Esophagus (tissue), 2 donors: Measurements from ENCODE around the gene LONP1. TPM values are rescaled to one million over a fixed set of nuclear protein-coding genes. Genes with fewer than 3 reads are reported as not detected.
"Not testable (repeated sequence)": the region's sequence is repeated elsewhere in the genome, so short reads cannot be mapped to it uniquely, and the experiment has no call there.

Source experiments
- H3K27ac ChIP-seq, 2 donors: one replicate each; pipeline ENCODE4 v1.5.1; 2013; ENCODE audit warnings: low read depth in 2 of 2, mild to moderate bottlenecking in 2 of 2, inconsistent platforms in 1 of 2, low read length in 1 of 2, moderate library complexity in 1 of 2
- H3K27me3 ChIP-seq, 2 donors: one replicate each; pipeline ENCODE4 v1.6.1; 2013; ENCODE audit warnings: low read length in 2 of 2, control low read depth in 1 of 2, mild to moderate bottlenecking in 1 of 2; ENCODE audit not compliant: insufficient read depth in 2 of 2, control insufficient read depth in 1 of 2
- H3K36me3 ChIP-seq, 2 donors: one replicate each; pipeline ENCODE4 v1.6.1; 2013; ENCODE audit warnings: low read length in 1 of 2; ENCODE audit not compliant: control insufficient read depth in 2 of 2, insufficient read depth in 2 of 2
- H3K4me1 ChIP-seq, 2 donors: one replicate each; pipeline ENCODE4 v1.6.1; 2013; ENCODE audit warnings: low read length in 1 of 2; ENCODE audit not compliant: control insufficient read depth in 2 of 2, insufficient read depth in 2 of 2
- H3K4me3 ChIP-seq, 2 donors: one replicate each; pipeline ENCODE4 v1.5.1; 2013; ENCODE audit warnings: low read length in 2 of 2, mild to moderate bottlenecking in 2 of 2, low read depth in 1 of 2, moderate library complexity in 1 of 2
- H3K9me3 ChIP-seq, 2 donors: one replicate each; pipeline ENCODE4 v1.6.1; 2013; ENCODE audit warnings: mild to moderate bottlenecking in 2 of 2, low read depth in 1 of 2, low read length in 1 of 2, moderate library complexity in 1 of 2; ENCODE audit not compliant: control insufficient read depth in 2 of 2, insufficient read depth in 1 of 2
- WGBS, 2 donors: extraction: QIAGEN DNeasy Blood & Tissue Kit; methylation state at CpG; one replicate each; pipeline ENCODE4 v1.1.7; 2013; 5-methylcytosine and 5-hydroxymethylcytosine counted together
- polyA plus RNA-seq, 2 donors: library from polyadenylated mRNA; stranded (reverse); fragments of 200-250 nt; gene quantifications; one replicate each; pipeline ENCODE4 v1.2.3, GENCODE V29; 2013
- donor health status: healthy with polysubstance abuse.
- donor health status: Bipolar disorder and iron deficiency.

Gene LONP1
- polyA plus RNA-seq, 2 donors = 19.3 to 36.1 TPM

GRCh38 chr19:5694167-5694955 is 25.6 kb downstream of the LONP1 start:
- 90 to 91% methylated on average over 40 to 45 of the region's 45 CpGs for WGBS, 2 donors
- H3K27ac ChIP-seq = no peak overlapping the region
- no peaks in the 10 kb centered on the region for H3K27me3 ChIP-seq
- no peak overlapping the region for H3K4me3 ChIP-seq
- H3K4me1 ChIP-seq = peaks cover 0 to 12% of the 10 kb centered on the region in 2 donors
- peaks cover 25 to 69% of the 10 kb centered on the region in 2 donors for H3K36me3 ChIP-seq
- H3K9me3 ChIP-seq = no peaks in the 10 kb centered on the region

- WGBS, 2 donors = 76 to 78% methylated on average over 38 to 39 of the region's 39 CpGs
- Histone ChIP-seq H3K27me3 (no peaks in the 10 kb centered on the region), H3K4me3 (no peak overlapping the region), H3K27ac (no peak overlapping the region), H3K4me1 (peaks cover 0 to 12% of the 10 kb centered on the region in 2 donors), H3K9me3 (no peaks in the 10 kb centered on the region), H3K36me3 (peaks cover 19 to 61% of the 10 kb centered on the region in 2 donors)
Measured at GRCh38 chr19:5693195-5694166, 26.5 kb downstream of the LONP1 start.

GRCh38 chr19:5692723-5693194 is 27.2 kb downstream of the LONP1 start:
- Histone ChIP-seq H3K27me3 (no peaks in the 10 kb centered on the region), H3K27ac (no peak overlapping the region), H3K36me3 (peaks cover 18 to 57% of the 10 kb centered on the region in 2 donors), H3K9me3 (no peaks in the 10 kb centered on the region), H3K4me1 (peaks cover 0 to 13% of the 10 kb centered on the region in 2 donors), H3K4me3 (no peak overlapping the region)
- 68 to 74% methylated on average over 7 of the region's 7 CpGs for WGBS, 2 donors

GRCh38 chr19:5691822-5692722 is 27.9 kb downstream of the LONP1 start:
- peaks cover 0 to 19% of the 10 kb centered on the region in 2 donors for H3K4me1 ChIP-seq
- peak overlapping the region; percentile 36 to 82 for H3K4me3 ChIP-seq
- H3K36me3 ChIP-seq = peaks cover 18 to 56% of the 10 kb centered on the region in 2 donors
- no peaks in the 10 kb centered on the region for H3K27me3 ChIP-seq
- H3K9me3 ChIP-seq = no peaks in the 10 kb centered on the region
- WGBS, 2 donors = 36 to 41% methylated on average over 42 of the region's 42 CpGs
- peak overlapping the region; percentile 95 to 97 for H3K27ac ChIP-seq

- Histone ChIP-seq H3K9me3 (no peaks in the 10 kb centered on the region), H3K27me3 (no peaks in the 10 kb centered on the region), H3K4me1 (peaks cover 2 to 19% of the 10 kb centered on the region in 2 donors), H3K36me3 (peaks cover 15 to 47% of the 10 kb centered on the region in 2 donors), H3K27ac (peak overlapping the region; percentile 95 to 97), H3K4me3 (peak overlapping the region; percentile 82 to 98)
- WGBS, 2 donors = 2 to 3% methylated on average over 54 of the region's 54 CpGs
Measured at GRCh38 chr19:5690955-5691821, 28.8 kb downstream of the LONP1 start.

GRCh38 chr19:5690125-5690954 is 29.6 kb downstream of the LONP1 start, which contains the start of gene RPL36:
RPL36 (plus strand) TSS chr19:5690295; CDS start chr19:5690508, 213 bp downstream.
- no peaks in the 10 kb centered on the region for H3K27me3 ChIP-seq
- H3K4me3 ChIP-seq = peak within 1 kb of the TSS; percentile 82 to 98
- no peaks in the 10 kb centered on the region for H3K9me3 ChIP-seq
- H3K27ac ChIP-seq = peak within 1 kb of the TSS; percentile 95 to 97
- peaks cover 11 to 39% of the 10 kb centered on the region in 2 donors for H3K36me3 ChIP-seq
- WGBS, 2 donors = 0 to 1% methylated on average over 73 of the region's 73 CpGs
- peaks cover 3 to 19% of the 10 kb centered on the region in 2 donors for H3K4me1 ChIP-seq

GRCh38 chr19:5688262-5688881 is 31.6 kb downstream of the LONP1 start:
- H3K27ac ChIP-seq, H3K9me3 ChIP-seq, H3K4me3 ChIP-seq, H3K27me3 ChIP-seq: not testable (repeated sequence)
- WGBS, 2 donors = 93 to 95% methylated on average over 13 of the region's 13 CpGs
- Histone ChIP-seq H3K4me1 (peaks cover 3 to 19% of the 10 kb centered on the region in 2 donors), H3K36me3 (peaks cover 7 to 19% of the 10 kb centered on the region in 2 donors)
